OCI-LY7 (cell line): Measurements from ENCODE around the gene QSOX1.

Source experiments
- CTCF ChIP-seq: fragments of 200-600 bp; sonication (generic); conservative IDR thresholded peaks from 2 replicates; pipeline ENCODE4 v1.5.1; 2014; ENCODE audit warnings: mild to moderate bottlenecking, antibody characterized with exemption, low read length, moderate library complexity, mixed read lengths
- EZH2phosphoT487 ChIP-seq: fragments of 200-600 bp; sonication (generic); IDR thresholded peaks from 2 replicates; pipeline ENCODE4 v1.6.1; 2018; ENCODE audit warnings: low read depth, borderline replicate concordance, mild to moderate bottlenecking, mixed run types, antibody characterized with exemption, low read length, moderate library complexity, mixed read lengths

GRCh38 chr1:180208264-180208663 is 53.6 kb downstream of the QSOX1 start:
- TF ChIP-seq CTCF (no peak), EZH2phosphoT487 (no peak)
